Fibroblast of skin of right quadriceps (primary cell): ENCODE data around the gene HIVEP2.

ENCODE experiments used
- DNase-seq: peaks from one replicate; pipeline ENCODE4 v3.0.0-alpha.2; 2013

The HIVEP2 gene

DNA sequence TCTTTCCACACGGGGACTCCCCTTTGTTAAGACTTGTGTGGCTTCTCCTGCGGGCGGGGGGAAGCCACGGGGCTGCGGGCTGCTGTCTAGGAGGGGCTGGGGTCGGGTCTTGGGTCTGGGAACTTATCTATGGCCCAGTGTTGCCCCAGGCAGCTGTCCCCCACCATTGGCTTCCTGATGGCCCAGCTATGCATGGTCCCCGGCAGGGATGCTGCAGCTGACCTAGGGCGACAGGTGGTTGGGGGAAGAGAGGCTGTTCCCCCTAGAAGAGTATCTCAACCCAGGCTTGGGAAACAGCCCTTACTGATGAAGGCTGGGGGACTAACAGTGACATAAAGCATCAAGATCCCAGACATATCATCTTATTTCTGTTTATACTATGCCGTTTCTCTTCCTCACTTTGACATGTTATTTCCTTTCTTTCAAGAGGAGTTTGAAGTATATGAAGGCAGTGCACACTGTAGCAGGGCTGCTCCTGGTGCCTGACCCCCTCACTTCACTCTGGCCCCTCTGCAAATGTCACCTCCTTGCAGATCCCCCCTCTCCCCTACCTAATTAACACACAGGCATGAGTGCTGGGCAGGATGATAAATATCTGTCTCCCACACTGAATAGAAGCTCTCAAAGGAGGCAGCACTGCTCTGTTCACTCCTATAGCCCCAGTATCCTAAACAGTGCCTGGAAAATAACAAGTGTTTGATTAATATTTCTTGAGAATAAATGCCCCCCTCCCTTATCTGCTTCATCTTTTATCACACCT is 87.0 kb downstream of the HIVEP2 start:
- DNase-seq, result no peak

DNA sequence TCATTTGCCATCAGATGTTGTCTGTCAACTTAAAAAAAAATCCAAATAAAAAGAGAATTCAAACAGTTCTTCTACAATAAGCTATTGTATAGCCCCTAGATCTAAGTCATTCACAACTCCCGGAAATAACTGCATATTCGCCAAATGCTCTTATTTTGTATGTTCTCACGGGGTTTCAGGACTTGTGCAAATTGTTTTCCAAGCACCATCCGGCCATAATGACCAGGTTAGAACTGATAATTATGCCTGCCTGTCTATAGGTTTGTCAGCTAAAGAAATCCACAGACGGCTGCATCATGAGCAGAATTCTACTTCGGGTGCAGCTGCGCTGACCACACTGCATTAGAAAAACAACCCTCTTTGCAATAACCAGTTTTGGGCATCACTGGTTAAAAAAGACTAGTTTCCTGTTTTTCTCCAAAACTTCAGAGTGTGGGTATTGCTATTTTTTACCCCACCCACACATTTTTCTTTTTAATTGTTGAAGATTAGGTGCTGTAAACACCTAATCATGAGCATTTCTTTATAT is 87.7 kb downstream of the HIVEP2 start:
- no peak for DNase-seq

DNA sequence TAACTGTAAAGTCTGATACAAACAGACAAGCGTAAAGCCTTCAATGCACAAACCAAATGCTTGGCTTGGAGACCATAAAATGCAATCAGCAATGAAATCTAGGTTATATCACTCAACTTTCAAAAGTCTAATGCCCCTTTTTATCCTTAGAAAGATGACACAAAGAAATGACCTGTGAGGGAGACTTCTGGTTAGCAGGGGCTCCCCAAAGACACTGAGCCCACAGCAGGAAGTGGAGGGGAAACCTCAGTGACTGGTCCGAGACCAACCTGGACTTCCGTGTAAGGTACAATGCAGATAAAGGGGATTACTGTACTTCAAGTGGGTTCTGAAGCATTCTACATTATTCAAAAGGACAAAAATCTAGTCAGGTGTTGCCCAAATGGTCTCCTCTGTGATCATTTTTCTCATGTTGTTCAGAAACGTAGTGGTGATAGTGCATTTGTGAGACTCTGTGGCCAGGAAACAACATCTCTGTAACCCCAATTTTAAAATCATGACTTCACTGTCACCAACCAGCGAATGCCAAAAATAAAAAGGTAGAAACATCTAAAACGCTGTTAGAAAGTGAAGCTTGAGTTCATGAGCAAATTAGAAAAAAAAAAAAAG is 88.2 kb downstream of the HIVEP2 start:
- no peak for DNase-seq

DNA sequence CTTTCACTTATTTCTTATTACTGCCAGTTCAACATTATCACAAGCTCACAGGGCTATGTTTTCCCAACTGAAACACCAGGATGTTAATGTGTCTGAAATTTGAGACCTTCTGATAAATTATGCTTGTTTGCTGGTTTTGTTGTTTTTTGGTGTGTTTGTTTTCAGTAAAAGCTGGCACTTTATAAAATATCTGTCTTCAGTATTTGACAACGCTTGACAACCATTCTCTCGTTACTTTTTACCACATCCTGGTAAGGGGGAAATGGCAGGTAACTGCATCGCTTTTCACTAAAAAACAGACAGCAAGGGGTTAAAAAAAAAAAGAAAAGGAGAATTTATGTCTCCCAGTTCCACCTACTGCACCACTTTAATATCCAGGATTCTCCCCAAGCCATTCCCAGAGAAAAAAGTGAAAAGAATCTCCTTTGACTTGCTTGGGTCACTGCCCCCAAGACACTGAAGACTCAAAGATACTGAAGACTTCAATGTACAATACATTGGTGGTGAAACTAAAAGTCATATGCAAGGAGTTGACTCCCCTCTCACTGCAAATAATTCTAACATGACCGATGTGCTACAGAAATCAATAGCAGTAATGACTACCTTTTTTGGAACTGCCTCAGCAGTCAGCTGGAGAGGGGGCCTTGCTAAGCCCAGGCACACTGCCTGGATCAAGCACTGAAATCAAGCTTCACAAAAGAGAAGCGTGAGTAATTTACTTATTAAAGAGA is 88.9 kb downstream of the HIVEP2 start:
- DNase-seq, result no peak

DNA sequence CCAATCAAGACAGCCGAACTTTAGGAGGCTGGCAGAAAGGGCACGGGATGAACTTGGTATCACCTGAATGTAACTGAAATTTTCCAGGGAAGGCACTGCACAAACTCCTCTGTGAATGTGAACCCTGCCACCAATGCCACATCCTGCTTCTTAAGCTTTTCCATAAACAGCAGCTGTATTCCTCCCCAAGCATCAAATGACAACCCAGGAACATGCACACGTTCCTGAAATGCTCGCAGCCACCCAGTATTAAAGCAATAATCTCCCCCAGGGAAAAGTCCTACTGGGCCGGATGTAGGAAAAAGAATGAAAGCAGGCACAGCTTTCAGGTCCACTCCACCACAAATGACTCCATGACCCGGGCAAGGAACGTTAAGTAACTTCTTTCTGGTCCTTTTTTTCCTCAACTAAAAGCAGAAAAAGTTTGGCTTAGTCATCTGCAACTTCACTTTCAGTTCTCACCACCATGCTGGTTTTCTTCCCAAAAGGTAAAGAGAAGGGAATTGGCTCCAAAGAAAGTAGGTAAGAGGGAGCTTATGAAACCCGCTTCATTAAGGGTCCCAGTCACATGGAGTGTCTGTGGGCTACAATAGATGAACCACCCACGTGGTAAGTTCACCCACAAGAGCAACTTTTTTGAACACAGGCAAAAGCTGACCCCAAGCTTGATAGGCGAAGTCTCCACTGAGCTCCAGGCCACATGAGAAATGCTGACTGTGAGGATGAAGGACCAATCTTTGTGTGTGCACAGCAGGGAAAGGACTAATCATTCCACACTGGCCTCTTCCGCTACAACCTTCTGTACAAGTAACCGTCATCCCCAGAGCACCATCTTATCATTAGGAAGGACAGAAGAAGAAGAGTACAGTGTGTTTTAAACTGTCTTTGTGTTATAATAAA is 90.1 kb downstream of the HIVEP2 start:
- no peak for DNase-seq

DNA sequence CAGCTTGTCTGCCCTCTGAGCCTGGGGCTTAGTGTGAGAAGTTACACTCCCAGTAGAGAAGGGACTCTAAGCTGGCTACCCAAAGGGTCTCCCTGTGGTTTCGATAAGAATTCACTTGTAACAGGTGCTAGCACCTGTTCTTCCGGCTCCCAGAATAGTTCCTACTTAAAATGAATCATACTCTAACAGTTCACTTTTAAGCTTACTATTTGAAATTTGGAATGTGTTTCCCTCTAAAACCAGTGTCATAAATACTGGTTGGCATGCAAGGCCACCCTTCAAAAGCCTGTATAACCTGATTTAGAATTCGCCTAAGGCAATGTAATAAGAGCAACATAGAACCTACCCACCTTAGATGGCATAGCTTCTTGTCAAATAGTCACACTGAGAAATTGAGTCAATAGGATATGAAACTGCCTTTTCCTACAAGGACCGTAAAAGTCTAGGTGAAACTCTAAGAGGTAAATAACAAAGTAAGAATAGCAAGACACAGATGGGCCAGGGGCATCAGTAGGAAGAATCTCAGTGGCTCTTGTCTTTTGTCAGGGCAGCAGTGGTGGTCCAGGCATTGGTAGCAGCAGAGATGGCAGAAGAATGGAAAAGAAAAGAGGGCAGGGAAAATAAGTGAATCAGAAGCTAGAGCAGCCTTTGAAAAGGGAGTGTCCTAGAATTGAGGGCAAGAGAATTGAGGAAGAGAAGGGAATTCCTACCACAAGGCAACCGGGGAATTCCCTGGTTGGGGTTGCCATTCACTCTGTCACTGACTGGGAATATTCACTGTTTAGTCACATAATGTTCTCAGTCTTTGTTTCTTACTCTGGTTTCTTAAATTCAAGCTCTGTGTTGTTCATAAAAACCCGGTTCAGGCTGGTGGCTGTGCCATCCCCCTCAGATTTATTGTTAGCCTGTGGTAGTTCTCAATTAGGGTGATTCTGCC is 91.5 kb downstream of the HIVEP2 start:
- DNase-seq, result no peak

DNA sequence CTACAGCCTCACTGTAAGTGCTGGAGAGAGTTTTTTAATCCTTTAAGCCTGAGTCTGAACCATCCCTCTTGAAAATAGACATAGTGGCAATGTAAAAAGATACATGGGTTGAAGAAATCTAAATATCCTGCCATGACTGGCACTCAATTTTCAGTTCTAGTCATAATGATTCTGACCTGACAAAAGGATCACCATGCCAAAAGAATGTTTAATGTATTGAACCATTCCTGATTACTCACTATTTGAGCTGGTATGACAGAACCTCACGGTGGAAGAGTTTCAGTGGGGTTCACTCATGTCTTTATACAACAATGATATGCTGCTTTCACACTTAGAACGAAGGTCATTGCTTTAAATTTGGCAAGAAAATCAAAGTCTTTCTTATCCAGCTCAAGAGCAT is 93.4 kb downstream of the HIVEP2 start:
- DNase-seq, result no peak

DNA sequence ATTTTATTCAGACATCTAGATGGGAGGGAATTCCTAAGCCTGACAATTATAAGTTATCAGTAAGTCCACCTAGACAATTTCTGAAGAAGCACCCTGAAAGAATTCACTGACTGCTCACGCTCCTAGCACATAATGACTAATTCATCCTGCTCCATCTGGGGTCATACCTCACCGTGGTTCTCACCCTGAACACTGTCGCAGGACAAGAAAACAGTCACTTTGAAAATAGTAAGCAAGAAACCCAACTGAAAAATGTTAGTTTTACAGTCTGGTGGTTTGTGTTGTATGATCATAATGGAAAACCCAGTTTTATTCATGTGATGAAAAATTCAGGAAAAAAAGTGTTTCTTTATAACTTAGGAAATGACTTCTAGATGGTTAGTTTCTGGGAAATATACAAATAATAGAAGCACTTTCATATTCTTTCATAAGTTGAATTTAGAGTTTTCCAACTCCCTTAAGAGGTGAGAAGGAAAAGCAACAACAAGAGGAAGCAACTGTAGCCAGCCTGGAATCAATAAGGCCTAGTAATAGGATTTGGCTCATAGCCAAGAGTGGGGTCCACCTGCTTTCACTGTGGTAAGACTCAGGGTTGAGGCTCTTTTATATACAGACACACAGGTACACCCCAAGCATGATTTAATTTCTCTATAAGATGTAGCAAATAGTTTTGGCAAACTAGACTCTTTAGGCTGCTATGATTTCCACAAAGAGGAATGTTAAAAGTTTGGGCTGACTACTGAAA is 94.1 kb downstream of the HIVEP2 start:
- peak; percentile 63 for DNase-seq

DNA sequence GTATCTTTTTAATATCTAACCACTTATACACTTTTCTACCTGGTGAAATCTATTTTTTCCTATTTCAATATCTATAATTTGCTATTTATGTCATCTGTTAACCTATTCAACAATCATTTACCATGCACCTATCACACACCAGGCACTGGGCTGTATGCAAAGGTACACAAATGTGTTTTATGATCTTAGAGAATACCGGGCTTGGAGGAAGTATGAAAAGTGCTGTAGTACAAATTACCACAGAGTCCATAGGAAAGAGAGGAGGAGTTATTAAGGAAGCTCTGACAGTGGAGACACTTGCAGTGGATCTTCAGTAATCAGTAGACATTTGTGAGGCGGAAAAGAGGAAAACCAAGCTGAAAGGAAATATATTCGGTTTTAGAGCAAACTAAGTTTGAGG is 96.0 kb downstream of the HIVEP2 start:
- no peak for DNase-seq

DNA sequence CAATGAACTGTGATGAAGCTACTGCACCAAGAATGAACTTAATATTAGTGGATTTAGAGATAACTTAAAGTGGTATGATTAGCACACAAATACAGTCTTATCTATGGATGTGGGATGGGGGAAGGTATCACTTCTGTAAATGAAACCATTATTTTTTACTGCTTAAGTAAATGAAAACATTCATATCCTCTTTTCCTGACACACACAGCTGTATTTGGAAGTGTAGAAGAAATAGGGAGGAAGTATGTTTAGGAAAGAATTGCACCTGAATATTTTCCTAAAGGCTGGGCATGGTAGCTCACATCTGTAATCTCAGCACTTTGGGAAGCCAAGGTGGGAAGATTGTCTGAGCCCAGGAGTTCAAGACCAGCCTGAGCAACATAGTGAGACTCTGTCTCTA is 96.8 kb downstream of the HIVEP2 start:
- DNase-seq, result no peak

DNA sequence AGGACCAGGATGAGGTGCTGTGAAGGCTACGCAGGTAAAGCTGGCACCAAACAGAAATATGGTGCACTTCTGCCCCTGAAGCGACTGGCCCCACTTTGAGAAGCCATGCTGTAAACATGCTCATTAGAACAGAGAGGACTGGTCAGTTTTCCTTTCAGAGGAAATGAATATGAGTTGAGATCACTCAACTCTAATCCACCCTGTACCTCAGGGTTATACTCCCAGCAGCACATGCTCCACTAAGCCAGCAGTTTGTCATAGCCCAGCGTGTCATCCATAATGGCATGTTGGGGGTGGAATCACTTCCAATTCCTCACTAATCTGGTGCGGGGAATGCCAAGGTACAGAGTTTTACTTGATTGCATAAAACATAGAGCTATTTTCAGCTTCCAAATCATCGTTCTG is 98.1 kb downstream of the HIVEP2 start:
- DNase-seq, result peak; percentile 92

DNA sequence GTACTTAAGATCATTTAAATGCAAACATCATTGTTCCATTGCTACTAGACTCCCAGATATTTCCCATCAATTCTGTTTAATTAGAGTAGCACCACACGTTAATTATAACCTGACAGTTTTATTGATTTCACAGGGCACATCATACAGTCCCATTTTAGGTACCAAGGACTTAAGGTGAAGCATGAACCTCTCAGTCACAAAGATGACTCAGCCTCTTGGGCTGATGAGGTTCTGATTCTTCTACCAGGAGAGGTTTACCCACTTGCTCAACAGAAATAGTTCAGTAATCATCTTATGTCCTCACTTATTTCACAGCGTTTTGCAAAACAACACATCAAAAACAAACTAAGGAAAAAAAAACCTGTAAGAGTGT is 98.5 kb downstream of the HIVEP2 start:
- DNase-seq, result peak; percentile 50

DNA sequence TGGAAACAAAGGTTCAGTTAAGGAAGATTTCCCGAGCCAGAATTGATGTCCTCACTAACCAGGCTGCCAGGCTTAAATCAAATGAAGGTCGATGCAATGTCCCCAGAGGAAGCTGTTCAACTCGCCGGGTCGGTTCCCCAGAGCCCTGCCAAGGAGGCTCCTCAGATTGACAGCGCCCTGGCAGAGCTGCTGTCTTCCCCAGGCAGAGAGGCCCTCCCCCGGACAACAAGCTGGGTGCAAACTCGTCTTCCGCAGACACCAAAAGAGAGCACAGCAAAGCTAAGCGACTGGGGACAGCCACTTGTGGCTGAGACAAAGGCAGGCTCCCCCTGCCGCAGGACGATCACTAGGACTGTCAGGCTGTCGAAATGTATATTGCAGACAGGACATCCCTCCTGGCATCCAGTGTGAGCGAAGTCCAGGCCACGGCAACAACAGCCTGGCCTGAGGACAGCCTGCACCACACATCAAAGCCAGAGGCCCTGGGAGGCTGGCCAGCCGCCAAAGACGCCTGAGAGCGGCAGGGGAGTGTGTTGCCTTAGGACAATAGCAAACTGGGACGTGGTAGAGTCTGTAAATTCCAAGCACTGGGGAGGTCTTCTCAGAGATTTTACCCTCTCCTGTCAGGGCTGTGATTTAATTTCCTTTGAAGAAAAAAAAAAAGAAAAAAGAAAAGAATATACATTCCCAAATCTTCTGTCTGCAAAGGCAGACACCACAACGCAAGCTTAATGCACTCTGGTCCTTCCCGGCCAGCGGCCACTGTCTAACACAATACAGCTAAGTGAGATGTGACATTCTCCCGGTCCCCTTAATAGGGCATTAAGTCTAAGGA is 99.1 kb downstream of the HIVEP2 start:
- peak; percentile 81 for DNase-seq

DNA sequence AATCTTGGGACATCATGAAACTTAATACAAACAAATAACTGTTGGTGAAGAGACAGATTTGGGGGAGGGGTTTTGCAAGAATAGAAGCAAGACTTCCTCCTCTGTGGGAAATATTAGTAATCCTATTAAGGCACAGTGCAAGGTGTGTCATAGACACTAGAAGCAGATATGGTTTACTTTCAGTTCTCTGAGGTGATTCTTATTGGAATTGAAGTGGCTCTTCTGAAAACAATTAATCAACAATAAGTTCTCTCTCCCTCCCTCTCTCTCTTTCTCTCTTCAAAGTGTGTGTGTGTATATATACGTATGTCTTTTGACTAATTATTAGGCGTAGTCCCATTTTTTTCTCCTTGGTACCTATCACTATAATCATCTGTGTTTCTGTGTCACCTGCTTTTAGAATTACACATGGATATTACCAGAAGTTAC is 99.8 kb downstream of the HIVEP2 start:
- no peak for DNase-seq

DNA sequence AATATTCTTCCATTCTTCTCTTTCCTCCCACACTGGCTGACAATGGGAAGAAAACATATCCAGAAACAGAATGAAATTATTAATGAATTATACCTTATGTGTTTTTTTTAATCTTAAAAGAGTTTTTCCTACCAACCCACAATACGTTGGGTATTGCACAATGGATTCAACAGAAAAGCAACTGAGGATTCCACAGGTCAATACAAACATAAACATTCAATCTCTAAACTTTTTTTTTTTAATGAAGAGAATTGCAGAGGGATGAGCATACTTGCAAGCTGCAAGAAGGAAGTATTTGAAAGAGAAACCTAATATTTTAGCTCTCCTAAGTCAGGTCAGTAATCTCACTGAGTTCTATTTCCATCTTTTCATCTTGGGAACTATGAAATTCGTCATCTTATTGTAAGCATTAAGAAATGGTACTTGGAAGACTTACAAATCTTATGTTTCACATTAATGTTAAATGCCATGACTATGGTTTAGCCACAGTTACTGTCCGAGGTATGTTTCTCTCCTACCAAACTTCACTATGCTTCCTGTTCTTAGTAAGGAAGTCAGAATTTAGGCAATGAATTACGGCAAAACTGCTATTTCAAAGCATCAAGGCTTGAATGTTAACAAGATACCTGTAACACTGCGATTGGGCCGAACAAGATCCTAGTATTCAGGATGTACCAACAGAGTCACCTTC is 100.8 kb downstream of the HIVEP2 start:
- peak; percentile 63 for DNase-seq

DNA sequence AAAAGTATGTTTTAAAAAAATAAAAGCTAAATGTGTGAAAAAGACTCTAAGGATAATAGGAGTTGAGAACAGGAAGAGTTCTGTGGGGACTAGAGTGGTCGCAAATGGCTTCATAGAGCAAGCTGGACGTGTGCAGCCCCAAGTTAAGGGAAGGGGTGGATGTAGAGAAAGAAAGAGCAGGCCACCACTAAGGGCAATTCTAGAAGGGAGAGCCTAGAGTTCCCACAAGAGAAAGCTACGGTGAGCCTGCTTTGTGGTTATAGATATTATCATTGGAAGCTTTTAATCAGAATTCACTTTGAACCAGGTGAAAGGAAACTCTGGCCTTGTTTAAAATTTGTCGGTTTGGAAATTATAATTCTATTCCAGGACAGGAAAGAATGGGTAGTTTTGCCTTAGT is 101.6 kb downstream of the HIVEP2 start:
- DNase-seq, result no peak

DNA sequence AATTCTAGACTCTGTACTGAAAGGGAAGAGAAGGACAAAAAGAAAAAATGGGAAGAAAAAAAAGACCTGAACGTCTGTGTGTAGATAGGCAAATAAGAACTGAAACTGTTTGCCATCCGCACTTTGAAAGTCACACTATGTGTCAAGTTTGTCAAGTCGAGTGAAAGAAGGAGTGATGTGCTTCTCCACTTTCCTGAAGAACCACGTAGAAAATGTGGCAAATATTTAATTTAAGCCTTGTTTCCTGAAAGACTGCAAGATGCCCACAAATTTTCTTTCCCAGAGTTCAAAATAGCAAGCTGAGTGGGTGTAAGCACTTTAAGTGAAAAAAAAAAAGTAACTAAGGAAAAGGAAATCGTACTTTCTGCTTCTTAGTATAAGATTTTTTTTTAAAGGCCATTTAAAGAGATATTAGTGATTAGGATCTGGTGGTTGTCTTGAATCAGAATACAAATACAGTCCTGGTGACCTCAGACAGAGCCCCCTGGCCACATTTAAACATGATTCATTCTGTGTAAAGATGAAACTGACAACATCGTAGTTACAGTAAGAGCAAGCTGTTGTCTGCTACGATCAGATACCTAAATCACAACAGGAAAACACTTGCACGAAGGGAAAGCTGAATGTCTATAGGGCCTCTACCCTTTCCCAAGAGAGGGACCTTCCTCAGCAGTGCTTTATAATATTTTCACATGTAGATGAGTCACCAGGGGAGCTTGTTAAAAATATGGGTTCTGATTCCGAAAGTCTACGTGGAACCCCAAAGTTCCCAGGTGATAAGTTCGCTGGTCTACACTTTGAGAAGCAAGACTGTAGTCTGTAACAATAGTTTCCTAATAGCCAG is 102.3 kb downstream of the HIVEP2 start:
- DNase-seq, result peak; percentile 57

DNA sequence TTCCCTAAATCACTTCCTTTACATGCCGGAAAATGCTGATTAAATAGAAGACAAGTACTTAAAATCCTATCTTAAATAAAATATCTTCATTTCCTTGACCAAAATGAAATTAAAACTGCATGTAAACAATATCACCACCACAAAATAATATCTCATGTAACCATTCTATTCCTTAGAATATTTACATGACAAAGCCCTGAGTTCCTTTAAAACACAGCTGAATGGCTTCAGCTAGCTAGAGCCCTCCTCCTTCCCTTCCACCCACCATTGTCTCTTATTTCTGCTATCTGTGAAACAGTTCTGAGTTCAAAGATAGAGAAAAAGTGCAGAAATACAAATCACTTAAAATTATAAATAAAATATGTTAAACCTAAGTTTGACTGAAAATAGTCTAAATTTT is 103.1 kb downstream of the HIVEP2 start:
- no peak for DNase-seq
